ENCODE data around the gene CCDC112.

GRCh38 chr5:115343855-115344254 is 47.4 kb upstream of the CCDC112 start:
- no peak for TF ChIP-seq CTCF (IDR thresholded peaks at IDR 0.05 in 8 of 11, conservative IDR thresholded peaks at IDR 0.05 in 3 of 11)
- no peak for TF ChIP-seq POLR2AphosphoS5 (IDR thresholded peaks at IDR 0.05)
- TF ChIP-seq POLR2A (IDR thresholded peaks at IDR 0.05) = no peak
